Measurements from ENCODE around the gene OR2J2.
"Not testable (repeated sequence)": the region's sequence is repeated elsewhere in the genome, so short reads cannot be mapped to it uniquely, and the experiment has no call there.

OR2J2 gene

DNA sequence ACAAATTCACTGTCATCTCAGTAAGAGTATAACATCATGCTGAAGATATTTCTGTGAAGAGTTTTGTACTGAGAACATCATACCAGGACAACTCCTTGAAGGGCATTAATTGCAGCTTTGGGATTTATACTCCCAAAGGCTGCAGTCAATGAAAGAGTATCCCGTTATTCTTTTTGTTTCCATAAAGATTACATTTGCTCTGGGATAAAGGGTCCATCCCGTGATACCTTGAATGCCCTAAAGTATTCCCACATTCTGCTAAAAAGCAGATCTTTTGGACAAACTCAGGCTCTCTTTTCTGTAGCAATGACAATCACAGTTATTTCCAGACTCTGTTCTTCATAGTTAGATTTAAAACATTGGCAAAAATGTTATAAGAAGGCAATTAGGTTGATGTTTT is at the start of gene OR2J2:
TSS of gene OR2J2 (plus strand) at position 301 of the 400 bp plus-strand sequence. CDS start 2,729 bp downstream, outside the sequence.
- H3K36me3 ChIP-seq (ENCODE audit: control insufficient read depth in 2 of 2, insufficient read depth in 1 of 2, low read length in 2 of 2); H3K4me1 ChIP-seq (ENCODE audit: control insufficient read depth, insufficient read depth, low read length); H3K9me3 ChIP-seq (ENCODE audit: control insufficient read depth, insufficient read depth, low read depth, low read length); POLR2A ChIA-PET; H3K4me3 ChIP-seq (ENCODE audit: low read depth, low read length); CTCF ChIA-PET; H3K27ac ChIP-seq (ENCODE audit: extremely low read depth, low read depth, low read length): not testable (repeated sequence)

DNA sequence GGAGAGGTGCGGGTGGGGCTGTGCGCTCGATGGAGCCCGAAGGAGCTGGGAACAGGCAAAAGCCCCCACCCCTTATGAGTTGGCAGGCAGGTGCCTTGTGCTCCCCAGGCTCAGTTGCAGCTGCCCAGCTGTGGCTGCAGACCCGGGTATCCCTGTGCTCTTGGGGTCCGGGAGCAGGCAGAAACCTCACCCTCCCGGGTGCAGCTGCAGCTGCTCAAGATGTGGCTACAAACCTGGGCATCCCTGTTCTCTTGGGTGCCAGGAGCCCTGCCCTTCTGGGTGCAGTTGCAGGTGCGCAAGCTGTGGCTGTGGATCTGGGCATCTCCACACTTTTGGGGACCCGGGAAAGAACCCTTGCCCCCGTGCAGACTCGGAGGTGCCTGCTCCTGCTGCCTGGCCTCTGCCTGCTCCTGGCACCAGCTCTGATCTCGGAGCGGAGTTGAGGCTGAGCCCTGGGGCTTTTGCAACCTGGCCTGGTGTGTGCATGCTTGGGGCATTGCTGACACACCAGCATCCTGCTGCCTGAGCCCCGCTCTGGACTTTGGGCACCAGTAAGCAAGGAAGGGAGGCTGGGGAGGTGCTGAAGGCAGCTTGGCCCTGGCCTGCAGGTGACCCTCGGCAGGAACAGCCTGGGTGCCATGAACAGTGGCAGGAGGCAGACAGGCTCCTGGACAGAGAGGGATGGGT is 41.2 kb upstream of the OR2J2 start:
- Histone ChIP-seq H3K4me3 (ENCODE audit: low read depth, low read length) (no peak overlapping the region), H3K4me1 (ENCODE audit: control insufficient read depth, insufficient read depth, low read length) (no peaks in the 10 kb centered on the region), H3K36me3 (ENCODE audit: control insufficient read depth in 2 of 2, insufficient read depth in 1 of 2, low read length in 2 of 2) (no peaks in the 10 kb centered on the region), H3K27ac (ENCODE audit: extremely low read depth, low read depth, low read length) (no peak overlapping the region), H3K9me3 (ENCODE audit: control insufficient read depth, insufficient read depth, low read depth, low read length) (no peaks in the 10 kb centered on the region)
- POLR2A ChIA-PET, result no interaction called here
- TF ChIP-seq TCF7L2 (IDR thresholded peaks at IDR 0.05; ENCODE audit: borderline replicate concordance, low read depth, low read length) (no peak), ZNF354C (tag by site-specific recombination; IDR thresholded peaks at IDR 0.05; ENCODE audit: borderline replicate concordance, low read depth) (no peak), ZNF16 (tag by site-specific recombination; IDR thresholded peaks at IDR 0.05; ENCODE audit: low read depth) (no peak), ZNF341 (tag by site-specific recombination; IDR thresholded peaks at IDR 0.05; ENCODE audit: low read depth) (no peak), ZNF600 (tag by site-specific recombination; IDR thresholded peaks at IDR 0.05) (no peak), ZNF2 (tag by site-specific recombination; IDR thresholded peaks at IDR 0.05) (no peak), ZNF274 (IDR thresholded peaks at IDR 0.05; ENCODE audit: low read length) (no peak), ZNF274 (tag by site-specific recombination; IDR thresholded peaks at IDR 0.05; ENCODE audit: borderline replicate concordance) (no peak), BCL11B (tag by site-specific recombination; IDR thresholded peaks at IDR 0.05; ENCODE audit: low read depth) (no peak), ZNF433 (tag by site-specific recombination; IDR thresholded peaks at IDR 0.05; ENCODE audit: low read depth) (no peak), KLF10 (tag by site-specific recombination; IDR thresholded peaks at IDR 0.05) (no peak), ZNF529 (tag by site-specific recombination; IDR thresholded peaks at IDR 0.05; ENCODE audit: insufficient replicate concordance) (no peak), ZNF157 (tag by site-specific recombination; IDR thresholded peaks at IDR 0.05) (no peak), MYNN (tag by site-specific recombination; IDR thresholded peaks at IDR 0.05; ENCODE audit: borderline replicate concordance) (no peak), ZNF510 (tag by site-specific recombination; IDR thresholded peaks at IDR 0.05; ENCODE audit: insufficient replicate concordance) (no peak), ZNF571 (tag by site-specific recombination; IDR thresholded peaks at IDR 0.05) (no peak), ZNF791 (tag by site-specific recombination; IDR thresholded peaks at IDR 0.05) (no peak)
- TF ChIP-seq, protein P1, sequence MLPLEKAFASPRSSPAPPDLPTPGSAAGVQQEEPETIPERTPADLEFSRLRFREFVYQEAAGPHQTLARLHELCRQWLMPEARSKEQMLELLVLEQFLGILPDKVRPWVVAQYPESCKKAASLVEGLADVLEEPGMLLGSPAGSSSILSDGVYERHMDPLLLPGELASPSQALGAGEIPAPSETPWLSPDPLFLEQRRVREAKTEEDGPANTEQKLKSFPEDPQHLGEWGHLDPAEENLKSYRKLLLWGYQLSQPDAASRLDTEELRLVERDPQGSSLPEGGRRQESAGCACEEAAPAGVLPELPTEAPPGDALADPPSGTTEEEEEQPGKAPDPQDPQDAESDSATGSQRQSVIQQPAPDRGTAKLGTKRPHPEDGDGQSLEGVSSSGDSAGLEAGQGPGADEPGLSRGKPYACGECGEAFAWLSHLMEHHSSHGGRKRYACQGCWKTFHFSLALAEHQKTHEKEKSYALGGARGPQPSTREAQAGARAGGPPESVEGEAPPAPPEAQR (tag by site-specific recombination; IDR thresholded peaks at IDR 0.05), result no peak
- CTCF ChIA-PET, result no interaction called here

DNA sequence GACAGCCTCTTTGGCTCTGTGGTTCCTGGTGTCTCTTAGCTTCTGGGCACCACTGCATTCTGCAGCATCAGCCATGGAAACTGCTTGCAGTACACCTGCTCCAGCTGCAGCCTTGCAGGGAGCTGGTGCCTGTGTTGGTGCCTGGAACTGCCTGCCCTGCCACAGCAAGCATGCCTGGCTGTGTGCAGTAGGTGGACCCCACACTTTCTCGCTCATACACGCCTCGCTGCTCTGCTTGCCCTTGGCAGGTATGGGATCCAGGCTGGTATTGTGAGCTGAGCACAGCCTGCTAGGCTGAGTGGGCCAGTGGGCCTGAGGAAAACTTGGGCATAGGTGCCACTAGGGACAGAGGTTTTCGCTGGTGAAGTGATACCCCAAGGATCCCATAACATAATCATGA is 40.1 kb upstream of the OR2J2 start:
- H3K9me3 ChIP-seq (ENCODE audit: control insufficient read depth, insufficient read depth, low read depth, low read length), result no peaks in the 10 kb centered on the region
- CTCF ChIA-PET, result no interaction called here
- H3K4me3 ChIP-seq (ENCODE audit: low read depth, low read length), result no peak overlapping the region
- H3K36me3 ChIP-seq (ENCODE audit: control insufficient read depth in 2 of 2, insufficient read depth in 1 of 2, low read length in 2 of 2), result no peaks in the 10 kb centered on the region
- no peak overlapping the region for H3K27ac ChIP-seq (ENCODE audit: extremely low read depth, low read depth, low read length)
- H3K4me1 ChIP-seq (ENCODE audit: control insufficient read depth, insufficient read depth, low read length), result no peaks in the 10 kb centered on the region
- POLR2A ChIA-PET, result no interaction called here
- TF ChIP-seq, protein P2, sequence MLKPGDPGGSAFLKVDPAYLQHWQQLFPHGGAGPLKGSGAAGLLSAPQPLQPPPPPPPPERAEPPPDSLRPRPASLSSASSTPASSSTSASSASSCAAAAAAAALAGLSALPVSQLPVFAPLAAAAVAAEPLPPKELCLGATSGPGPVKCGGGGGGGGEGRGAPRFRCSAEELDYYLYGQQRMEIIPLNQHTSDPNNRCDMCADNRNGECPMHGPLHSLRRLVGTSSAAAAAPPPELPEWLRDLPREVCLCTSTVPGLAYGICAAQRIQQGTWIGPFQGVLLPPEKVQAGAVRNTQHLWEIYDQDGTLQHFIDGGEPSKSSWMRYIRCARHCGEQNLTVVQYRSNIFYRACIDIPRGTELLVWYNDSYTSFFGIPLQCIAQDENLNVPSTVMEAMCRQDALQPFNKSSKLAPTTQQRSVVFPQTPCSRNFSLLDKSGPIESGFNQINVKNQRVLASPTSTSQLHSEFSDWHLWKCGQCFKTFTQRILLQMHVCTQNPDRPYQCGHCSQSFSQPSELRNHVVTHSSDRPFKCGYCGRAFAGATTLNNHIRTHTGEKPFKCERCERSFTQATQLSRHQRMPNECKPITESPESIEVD (tag by site-specific recombination; IDR thresholded peaks at IDR 0.05), result no peak
- TF ChIP-seq ZNF521 (tag by site-specific recombination; IDR thresholded peaks at IDR 0.05) (no peak), ZNF248 (tag by site-specific recombination; IDR thresholded peaks at IDR 0.05) (no peak), ZNF707 (tag by site-specific recombination; IDR thresholded peaks at IDR 0.05) (no peak)
- TF ChIP-seq, protein P3, sequence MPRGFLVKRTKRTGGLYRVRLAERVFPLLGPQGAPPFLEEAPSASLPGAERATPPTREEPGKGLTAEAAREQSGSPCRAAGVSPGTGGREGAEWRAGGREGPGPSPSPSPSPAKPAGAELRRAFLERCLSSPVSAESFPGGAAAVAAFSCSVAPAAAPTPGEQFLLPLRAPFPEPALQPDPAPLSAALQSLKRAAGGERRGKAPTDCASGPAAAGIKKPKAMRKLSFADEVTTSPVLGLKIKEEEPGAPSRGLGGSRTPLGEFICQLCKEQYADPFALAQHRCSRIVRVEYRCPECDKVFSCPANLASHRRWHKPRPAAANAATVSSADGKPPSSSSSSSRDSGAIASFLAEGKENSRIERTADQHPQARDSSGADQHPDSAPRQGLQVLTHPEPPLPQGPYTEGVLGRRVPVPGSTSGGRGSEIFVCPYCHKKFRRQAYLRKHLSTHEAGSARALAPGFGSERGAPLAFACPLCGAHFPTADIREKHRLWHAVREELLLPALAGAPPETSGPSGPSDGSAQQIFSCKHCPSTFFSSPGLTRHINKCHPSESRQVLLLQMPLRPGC (tag by site-specific recombination; IDR thresholded peaks at IDR 0.05), result no peak
- TF ChIP-seq, protein P4, sequence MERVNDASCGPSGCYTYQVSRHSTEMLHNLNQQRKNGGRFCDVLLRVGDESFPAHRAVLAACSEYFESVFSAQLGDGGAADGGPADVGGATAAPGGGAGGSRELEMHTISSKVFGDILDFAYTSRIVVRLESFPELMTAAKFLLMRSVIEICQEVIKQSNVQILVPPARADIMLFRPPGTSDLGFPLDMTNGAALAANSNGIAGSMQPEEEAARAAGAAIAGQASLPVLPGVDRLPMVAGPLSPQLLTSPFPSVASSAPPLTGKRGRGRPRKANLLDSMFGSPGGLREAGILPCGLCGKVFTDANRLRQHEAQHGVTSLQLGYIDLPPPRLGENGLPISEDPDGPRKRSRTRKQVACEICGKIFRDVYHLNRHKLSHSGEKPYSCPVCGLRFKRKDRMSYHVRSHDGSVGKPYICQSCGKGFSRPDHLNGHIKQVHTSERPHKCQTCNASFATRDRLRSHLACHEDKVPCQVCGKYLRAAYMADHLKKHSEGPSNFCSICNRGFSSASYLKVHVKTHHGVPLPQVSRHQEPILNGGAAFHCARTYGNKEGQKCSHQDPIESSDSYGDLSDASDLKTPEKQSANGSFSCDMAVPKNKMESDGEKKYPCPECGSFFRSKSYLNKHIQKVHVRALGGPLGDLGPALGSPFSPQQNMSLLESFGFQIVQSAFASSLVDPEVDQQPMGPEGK (tag by site-specific recombination; IDR thresholded peaks at IDR 0.05), result no peak
